HEK293 (cell line): ENCODE results near the gene SEC16A.

Experiments
- CTCF ChIP-seq: fragments of 450-650 bp; formaldehyde crosslinking; IDR thresholded peaks from 2 replicates; pipeline ENCODE4 v1.5.1; 2016; ENCODE audit warnings: missing biosample characterization, missing genetic modification characterization
- INSM2 ChIP-seq: fragments of 450-650 bp; formaldehyde crosslinking; IDR thresholded peaks from 2 replicates; pipeline ENCODE4 v1.5.1; 2016; ENCODE audit warnings: missing biosample characterization, missing genetic modification characterization
- YY1 ChIP-seq: fragments of 450-650 bp; formaldehyde crosslinking; IDR thresholded peaks from 2 replicates; pipeline ENCODE4 v1.5.1; 2018; ENCODE audit warnings: missing biosample characterization, missing genetic modification characterization
- ZBTB26 ChIP-seq: fragments of 450-650 bp; formaldehyde crosslinking; optimal IDR thresholded peaks from 2 replicates; pipeline ENCODE3; 2016; ENCODE audit warnings: missing biosample characterization, mild to moderate bottlenecking, missing genetic modification characterization
- ZNF214 ChIP-seq: fragments of 450-650 bp; formaldehyde crosslinking; IDR thresholded peaks from 2 replicates; pipeline ENCODE4 v1.5.1; 2017; ENCODE audit warnings: missing biosample characterization, mild to moderate bottlenecking, missing genetic modification characterization, borderline replicate concordance
- ZNF362 ChIP-seq: fragments of 450-650 bp; formaldehyde crosslinking; IDR thresholded peaks from 2 replicates; pipeline ENCODE4 v1.5.1; 2016; ENCODE audit warnings: missing biosample characterization, missing genetic modification characterization
- ZNF692 ChIP-seq: fragments of 450-650 bp; formaldehyde crosslinking; IDR thresholded peaks from 2 replicates; pipeline ENCODE4 v1.5.1; 2016; ENCODE audit warnings: missing biosample characterization, missing genetic modification characterization
- TF ChIP-seq, protein P1 (sequence below): fragments of 450-650 bp; formaldehyde crosslinking; IDR thresholded peaks from 2 replicates; pipeline ENCODE4 v1.5.1; 2016; ENCODE audit warnings: missing biosample characterization, missing genetic modification characterization

GRCh38 chr9:136497916-136498695 is 15.3 kb upstream of the SEC16A start:
- TF ChIP-seq CTCF = no peak
- no peak for TF ChIP-seq ZNF214 (tag by site-specific recombination)
- TF ChIP-seq ZBTB26 (tag by site-specific recombination) = no peak
- no peak for TF ChIP-seq ZNF692 (tag by site-specific recombination)
- TF ChIP-seq ZNF362 (tag by site-specific recombination) = no peak
- no peak for TF ChIP-seq INSM2 (tag by site-specific recombination)
- TF ChIP-seq, protein P1, sequence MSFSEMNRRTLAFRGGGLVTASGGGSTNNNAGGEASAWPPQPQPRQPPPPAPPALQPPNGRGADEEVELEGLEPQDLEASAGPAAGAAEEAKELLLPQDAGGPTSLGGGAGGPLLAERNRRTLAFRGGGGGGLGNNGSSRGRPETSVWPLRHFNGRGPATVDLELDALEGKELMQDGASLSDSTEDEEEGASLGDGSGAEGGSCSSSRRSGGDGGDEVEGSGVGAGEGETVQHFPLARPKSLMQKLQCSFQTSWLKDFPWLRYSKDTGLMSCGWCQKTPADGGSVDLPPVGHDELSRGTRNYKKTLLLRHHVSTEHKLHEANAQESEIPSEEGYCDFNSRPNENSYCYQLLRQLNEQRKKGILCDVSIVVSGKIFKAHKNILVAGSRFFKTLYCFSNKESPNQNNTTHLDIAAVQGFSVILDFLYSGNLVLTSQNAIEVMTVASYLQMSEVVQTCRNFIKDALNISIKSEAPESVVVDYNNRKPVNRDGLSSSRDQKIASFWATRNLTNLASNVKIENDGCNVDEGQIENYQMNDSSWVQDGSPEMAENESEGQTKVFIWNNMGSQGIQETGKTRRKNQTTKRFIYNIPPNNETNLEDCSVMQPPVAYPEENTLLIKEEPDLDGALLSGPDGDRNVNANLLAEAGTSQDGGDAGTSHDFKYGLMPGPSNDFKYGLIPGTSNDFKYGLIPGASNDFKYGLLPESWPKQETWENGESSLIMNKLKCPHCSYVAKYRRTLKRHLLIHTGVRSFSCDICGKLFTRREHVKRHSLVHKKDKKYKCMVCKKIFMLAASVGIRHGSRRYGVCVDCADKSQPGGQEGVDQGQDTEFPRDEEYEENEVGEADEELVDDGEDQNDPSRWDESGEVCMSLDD (tag by site-specific recombination) = no peak
- no peak for TF ChIP-seq YY1
